OCI-LY3 (cell line): ENCODE data around the gene WDFY4.

Source experiments
- H2AFZ ChIP-seq: fragments of 200-600, 300-600 bp; shearing (Covaris generic); 2 replicates; pipeline ENCODE4 v1.6.0; 2014; ENCODE audit warnings: antibody characterized with exemption, low read depth, low read length
- H3K27ac ChIP-seq: fragments of 200-600, 300-600 bp; sonication (generic); 2 replicates; pipeline ENCODE4 v1.5.1; 2014; ENCODE audit warnings: mild to moderate bottlenecking, low read length, moderate library complexity, mixed read lengths
- H3K27me3 ChIP-seq: fragments of 200-600, 300-600 bp; sonication (generic); 2 replicates; pipeline ENCODE4 v1.6.1; 2014; ENCODE audit warnings: low read depth, low read length, mixed read lengths
- H3K36me3 ChIP-seq: fragments of 200-600, 300-600 bp; sonication (generic); replicated peaks from 2 replicates; pipeline ENCODE3; 2014; ENCODE audit warnings: low read depth, low read length, mixed read lengths
- H3K4me1 ChIP-seq: fragments of 300-600, 200-600 bp; sonication (generic); 2 replicates; pipeline ENCODE4 v1.6.1; 2014; ENCODE audit warnings: low read length, mixed read lengths
- H3K4me2 ChIP-seq: fragments of 200-600, 300-600 bp; sonication (generic); 2 replicates; pipeline ENCODE4 v1.6.1; 2014; ENCODE audit warnings: low read length, mixed read lengths
- H3K4me3 ChIP-seq: fragments of 300-600, 200-600 bp; sonication (generic); 2 replicates; pipeline ENCODE4 v1.5.1; 2014; ENCODE audit warnings: antibody characterized with exemption, mild to moderate bottlenecking, low read length, moderate library complexity
- H3K79me2 ChIP-seq: fragments of 300-600, 200-600 bp; shearing (Covaris generic); 2 replicates; pipeline ENCODE4 v1.6.1; 2014; ENCODE audit warnings: mild to moderate bottlenecking, low read length, mixed read lengths
- H3K9ac ChIP-seq: fragments of 300-600, 200-600 bp; shearing (Covaris generic); 2 replicates; pipeline ENCODE4 v1.6.0; 2014; ENCODE audit warnings: mild to moderate bottlenecking, low read length, moderate library complexity
- H3K9me3 ChIP-seq: fragments of 200-600, 300-600 bp; shearing (Covaris generic); 2 replicates; pipeline ENCODE4 v1.6.1; 2014; ENCODE audit warnings: low read length, mixed read lengths; ENCODE audit not compliant: insufficient read depth
- H4K20me1 ChIP-seq: fragments of 200-600, 300-600 bp; sonication (generic); 2 replicates; pipeline ENCODE4 v1.6.1; 2016; ENCODE audit warnings: low read length, mixed read lengths; ENCODE audit not compliant: insufficient read depth
- CTCF ChIP-seq: fragments of 200-600, 300-600 bp; sonication (generic); IDR thresholded peaks from 2 replicates; pipeline ENCODE4 v1.5.1; 2014; ENCODE audit warnings: antibody characterized with exemption, low read length, low read depth
- EZH2phosphoT487 ChIP-seq: fragments of 200-600 bp; shearing (Covaris generic); IDR thresholded peaks from 2 replicates; pipeline ENCODE4 v1.6.1; 2018; ENCODE audit warnings: antibody characterized with exemption, mixed run types, low read depth

Gene WDFY4

GRCh38 chr10:48794074-48794473, 109.4 kb downstream of the WDFY4 start:
- H3K27me3 ChIP-seq, result no peaks in the 10 kb centered on the region
- H3K9me3 ChIP-seq, result no peaks in the 10 kb centered on the region
- H3K36me3 ChIP-seq, result peaks cover 69% of the 10 kb centered on the region
- H4K20me1 ChIP-seq, result no peaks in the 10 kb centered on the region; the same call in 1 of the 2 replicates
- no peak overlapping the region for H3K4me3 ChIP-seq
- no peak overlapping the region for H3K9ac ChIP-seq
- H2AFZ ChIP-seq, result no peak overlapping the region
- H3K4me2 ChIP-seq, result no peak overlapping the region
- TF ChIP-seq CTCF (no peak), EZH2phosphoT487 (no peak)
- H3K4me1 ChIP-seq, result peaks cover 16% of the 10 kb centered on the region; the same call in 1 of the 2 replicates
- H3K27ac ChIP-seq, result no peak overlapping the region
- H3K79me2 ChIP-seq, result peaks cover 2% of the 10 kb centered on the region; the same call in 1 of the 2 replicates

- H3K9me3 ChIP-seq, result no peaks in the 10 kb centered on the region
- H4K20me1 ChIP-seq, result peaks cover 10% of the 10 kb centered on the region
- H3K27ac ChIP-seq, result no peak overlapping the region
- H2AFZ ChIP-seq, result no peak overlapping the region
- no peak overlapping the region for H3K4me3 ChIP-seq
- no peak overlapping the region for H3K4me2 ChIP-seq
- H3K27me3 ChIP-seq, result no peaks in the 10 kb centered on the region
- H3K36me3 ChIP-seq, result peaks cover 59% of the 10 kb centered on the region
- no peak overlapping the region for H3K9ac ChIP-seq
- H3K4me1 ChIP-seq, result peaks cover 25% of the 10 kb centered on the region
- peaks cover 5% of the 10 kb centered on the region; the same call in 1 of the 2 replicates for H3K79me2 ChIP-seq
- TF ChIP-seq CTCF (no peak), EZH2phosphoT487 (no peak)
Observed at GRCh38 chr10:48796713-48797245, 112.1 kb downstream of the WDFY4 start.

GRCh38 chr10:48797830-48798229, 113.2 kb downstream of the WDFY4 start:
- H3K27me3 ChIP-seq, result no peaks in the 10 kb centered on the region
- no peak overlapping the region for H3K4me3 ChIP-seq
- H3K4me2 ChIP-seq, result no peak overlapping the region
- H4K20me1 ChIP-seq, result peaks cover 20% of the 10 kb centered on the region
- H3K79me2 ChIP-seq, result peaks cover 5% of the 10 kb centered on the region; the same call in 1 of the 2 replicates
- peaks cover 30% of the 10 kb centered on the region for H3K4me1 ChIP-seq
- TF ChIP-seq CTCF (no peak), EZH2phosphoT487 (no peak)
- H2AFZ ChIP-seq, result no peak overlapping the region
- H3K9me3 ChIP-seq, result no peaks in the 10 kb centered on the region
- peaks cover 53% of the 10 kb centered on the region for H3K36me3 ChIP-seq
- no peak overlapping the region for H3K27ac ChIP-seq
- H3K9ac ChIP-seq, result no peak overlapping the region

- H2AFZ ChIP-seq, result no peak overlapping the region
- TF ChIP-seq CTCF (no peak), EZH2phosphoT487 (no peak)
- no peak overlapping the region for H3K4me3 ChIP-seq
- H4K20me1 ChIP-seq, result peaks cover 26% of the 10 kb centered on the region
- no peak overlapping the region for H3K27ac ChIP-seq
- peaks cover 5% of the 10 kb centered on the region; the same call in 1 of the 2 replicates for H3K79me2 ChIP-seq
- no peaks in the 10 kb centered on the region for H3K27me3 ChIP-seq
- H3K36me3 ChIP-seq, result peaks cover 54% of the 10 kb centered on the region
- no peak overlapping the region for H3K9ac ChIP-seq
- no peaks in the 10 kb centered on the region for H3K9me3 ChIP-seq
- H3K4me1 ChIP-seq, result peaks cover 38% of the 10 kb centered on the region
- H3K4me2 ChIP-seq, result no peak overlapping the region
Observed at GRCh38 chr10:48798481-48799254, 114.0 kb downstream of the WDFY4 start.
